WI38 (cell line): ENCODE measurements around the gene PLOD3.

ENCODE experiments used
- H3K4me3 ChIP-seq: 2 replicates; pipeline ENCODE4 v1.5.1; 2011; ENCODE audit warnings: low read depth, mild to moderate bottlenecking, control low read depth, low read length
- TF ChIP-seq, protein P1 (sequence below): IDR thresholded peaks from 2 replicates; pipeline ENCODE4 v1.5.1; 2012; ENCODE audit warnings: low read depth, mild to moderate bottlenecking, control low read depth, low read length

The PLOD3 gene

GRCh38 chr7:101226721-101227120 lies 9.3 kb upstream of the PLOD3 start:
- TF ChIP-seq, protein P1, sequence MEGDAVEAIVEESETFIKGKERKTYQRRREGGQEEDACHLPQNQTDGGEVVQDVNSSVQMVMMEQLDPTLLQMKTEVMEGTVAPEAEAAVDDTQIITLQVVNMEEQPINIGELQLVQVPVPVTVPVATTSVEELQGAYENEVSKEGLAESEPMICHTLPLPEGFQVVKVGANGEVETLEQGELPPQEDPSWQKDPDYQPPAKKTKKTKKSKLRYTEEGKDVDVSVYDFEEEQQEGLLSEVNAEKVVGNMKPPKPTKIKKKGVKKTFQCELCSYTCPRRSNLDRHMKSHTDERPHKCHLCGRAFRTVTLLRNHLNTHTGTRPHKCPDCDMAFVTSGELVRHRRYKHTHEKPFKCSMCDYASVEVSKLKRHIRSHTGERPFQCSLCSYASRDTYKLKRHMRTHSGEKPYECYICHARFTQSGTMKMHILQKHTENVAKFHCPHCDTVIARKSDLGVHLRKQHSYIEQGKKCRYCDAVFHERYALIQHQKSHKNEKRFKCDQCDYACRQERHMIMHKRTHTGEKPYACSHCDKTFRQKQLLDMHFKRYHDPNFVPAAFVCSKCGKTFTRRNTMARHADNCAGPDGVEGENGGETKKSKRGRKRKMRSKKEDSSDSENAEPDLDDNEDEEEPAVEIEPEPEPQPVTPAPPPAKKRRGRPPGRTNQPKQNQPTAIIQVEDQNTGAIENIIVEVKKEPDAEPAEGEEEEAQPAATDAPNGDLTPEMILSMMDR, result no peak
- H3K4me3 ChIP-seq, result no peak overlapping the region

GRCh38 chr7:101225650-101226049 lies 8.3 kb upstream of the PLOD3 start:
- H3K4me3 ChIP-seq, result no peak overlapping the region

DNA sequence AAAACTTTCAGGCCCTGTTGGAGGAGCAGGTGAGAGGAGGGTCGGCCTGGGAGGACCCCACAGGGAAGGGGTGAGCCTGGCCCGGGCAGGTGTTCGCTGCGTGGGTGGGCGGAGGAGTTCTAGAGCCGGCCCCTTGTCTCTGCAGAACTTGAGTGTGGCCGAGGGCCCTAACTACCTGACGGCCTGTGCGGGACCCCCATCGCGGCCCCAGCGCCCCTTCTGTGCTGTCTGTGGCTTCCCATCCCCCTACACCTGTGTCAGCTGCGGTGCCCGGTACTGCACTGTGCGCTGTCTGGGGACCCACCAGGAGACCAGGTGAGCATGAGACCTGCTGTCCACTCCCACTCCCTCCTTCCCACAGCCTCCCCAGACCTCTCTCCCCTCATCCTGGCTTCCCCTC lies 6.1 kb upstream of the PLOD3 start:
- H3K4me3 ChIP-seq, result no peak overlapping the region
- TF ChIP-seq, protein P1, result no peak

More at GRCh38 chr7:101225650-101226049, 8.3 kb upstream of the PLOD3 start:
- TF ChIP-seq, protein P1, result no peak

DNA sequence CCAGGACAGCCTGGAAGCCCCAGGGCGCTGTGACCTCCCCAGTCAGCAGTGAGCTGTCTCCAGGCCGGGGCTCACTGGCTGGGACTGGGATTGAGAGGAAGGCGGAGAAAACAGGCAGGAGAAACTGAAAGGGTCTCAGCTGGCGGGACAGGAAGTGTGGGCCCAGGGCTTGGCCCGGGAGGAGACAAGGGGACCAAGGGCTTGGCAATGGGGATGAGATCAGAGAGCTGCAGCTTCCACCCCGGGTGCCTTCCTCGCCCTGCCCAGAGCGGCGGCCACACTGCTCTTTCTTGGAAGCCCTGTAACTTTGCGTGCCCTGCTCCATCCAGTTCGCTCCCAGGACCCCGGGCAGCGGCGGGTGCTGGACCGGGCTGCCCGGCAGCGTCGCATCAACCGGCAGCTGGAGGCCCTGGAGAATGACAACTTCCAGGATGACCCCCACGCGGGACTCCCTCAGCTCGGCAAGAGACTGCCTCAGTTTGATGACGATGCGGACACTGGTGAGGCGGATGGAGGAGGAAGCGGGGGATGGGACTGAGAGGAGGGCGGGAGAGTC lies 5.0 kb upstream of the PLOD3 start:
- TF ChIP-seq, protein P1, result no peak
- no peak overlapping the region for H3K4me3 ChIP-seq

GRCh38 chr7:101220295-101220694 lies 2.9 kb upstream of the PLOD3 start:
- H3K4me3 ChIP-seq, result no peak overlapping the region
- TF ChIP-seq, protein P1, result no peak

- H3K4me3 ChIP-seq, result peak overlapping the region; percentile 78
- TF ChIP-seq, protein P1, result no peak
Observed at GRCh38 chr7:101218236-101219125, 1.1 kb upstream of the PLOD3 start.

GRCh38 chr7:101216860-101217387 lies 457 bp downstream of the PLOD3 start:
- TF ChIP-seq, protein P1, result peak; percentile 9; the same call in 1 of the 2 replicates
- H3K4me3 ChIP-seq, result peak overlapping the region; percentile 78
